B cell (primary cell): ENCODE results near the gene ATAD2B. TPM values are rescaled to one million over a fixed set of nuclear protein-coding genes. Genes with fewer than 3 reads are reported as not detected.

Experiments
- ATAC-seq: fragments of 200-7000 bp; cut with Tn5 transposase; one replicate; pipeline ENCODE4 v1.10.0; 2021; ENCODE audit warnings: low read depth, mild to moderate bottlenecking, moderate number of reproducible peaks, moderate library complexity
- CTCF ChIA-PET: fragments of 350-600 bp; sonication (Branson Sonifier 250); formaldehyde crosslinking; loops from one replicate; lab custom pipeline; 2021; ENCODE audit warnings: antibody characterized with exemption, inconsistent platforms; lab: Charles Lee
- POLR2A ChIA-PET: fragments of 350-600 bp; sonication (Branson Sonifier 250); formaldehyde crosslinking; loops from one replicate; lab custom pipeline; 2021; ENCODE audit warnings: antibody characterized with exemption; lab: Charles Lee
- DNase-seq: peaks from one replicate; pipeline ENCODE4 v3.0.0; 2013
- H2AFZ ChIP-seq: 2 replicates; pipeline ENCODE4 v1.6.1; 2012; ENCODE audit warnings: mild to moderate bottlenecking, low read depth, low read length; ENCODE audit not compliant: insufficient read depth, poor library complexity, severe bottlenecking
- H3K27ac ChIP-seq, 2 donors: 1 replicate in 1 of 2; 2 replicates in 1 of 2; pipeline ENCODE4 v1.5.1; 2012 to 2013; ENCODE audit warnings: low read length in 2 of 2, mild to moderate bottlenecking in 2 of 2, moderate library complexity in 1 of 2
- H3K27me3 ChIP-seq, 4 experiments: fragments of 200-600 bp in 1 of 4; sonication (generic) in 1 of 4; replicated peaks in 1 of 4; 1 replicate in 2 of 4; 2 replicates in 2 of 4; pipeline versions ENCODE4 v1.6.1 to v1.7.0; 2013 to 2016; ENCODE audit warnings: low read length in 3 of 4, mild to moderate bottlenecking in 2 of 4, mixed read lengths in 1 of 4, moderate library complexity in 1 of 4; ENCODE audit not compliant: insufficient read depth in 4 of 4, control insufficient read depth in 3 of 4; ENCODE audit errors: control extremely low read depth in 1 of 4
- H3K36me3 ChIP-seq, 2 experiments: replicated peaks in 1 of 2; 1 replicate in 1 of 2; 2 replicates in 1 of 2; pipeline versions ENCODE4 v1.6.1 to v1.7.1; 2013; ENCODE audit warnings: low read length in 1 of 2; ENCODE audit not compliant: insufficient read depth in 2 of 2, control insufficient read depth in 1 of 2; ENCODE audit errors: control extremely low read depth in 1 of 2, extremely low read depth in 1 of 2
- H3K4me1 ChIP-seq, 2 donors: fragments of 200-600 bp in 1 of 2; sonication (generic) in 1 of 2; 1 replicate in 1 of 2; 2 replicates in 1 of 2; pipeline versions ENCODE4 v1.5.1 to v1.6.1; 2013 to 2017; ENCODE audit warnings: low read length in 2 of 2; ENCODE audit not compliant: control insufficient read depth in 2 of 2, insufficient read depth in 2 of 2
- H3K4me2 ChIP-seq: replicated peaks from 2 replicates; pipeline ENCODE3; 2012; ENCODE audit warnings: mild to moderate bottlenecking, low read depth, low read length; ENCODE audit not compliant: poor library complexity, severe bottlenecking
- H3K4me3 ChIP-seq, 5 experiments: fragments of 200-600 bp in 1 of 5; sonication (generic) in 1 of 5; 1 replicate in 3 of 5; 2 replicates in 2 of 5; pipeline versions ENCODE4 v1.5.1 to v1.7.0; 2011 to 2016; ENCODE audit warnings: low read length in 4 of 5, mild to moderate bottlenecking in 4 of 5, low read depth in 2 of 5, control low read depth in 1 of 5, moderate library complexity in 1 of 5; ENCODE audit not compliant: insufficient read depth in 1 of 5; ENCODE audit errors: control extremely low read depth in 1 of 5, extremely low read depth in 1 of 5
- H3K79me2 ChIP-seq: fragments of 200-600 bp; sonication (generic); one replicate; pipeline ENCODE4 v1.6.0; 2016; ENCODE audit warnings: low read length; ENCODE audit not compliant: control insufficient read depth, insufficient read depth
- H3K9ac ChIP-seq: fragments of 200-600 bp; sonication (generic); 2 replicates; pipeline ENCODE4 v1.6.1; 2017; ENCODE audit warnings: mild to moderate bottlenecking, low read length, moderate library complexity
- H3K9me3 ChIP-seq, 3 donors: one replicate each; pipeline versions ENCODE4 v1.6.1 to v1.7.1; 2013; ENCODE audit warnings: low read length in 2 of 3; ENCODE audit not compliant: control insufficient read depth in 2 of 3, insufficient read depth in 1 of 3; ENCODE audit errors: control extremely low read depth in 1 of 3
- H4K20me1 ChIP-seq: 2 replicates; pipeline ENCODE4 v1.6.0; 2012; ENCODE audit warnings: mild to moderate bottlenecking, low read length; ENCODE audit not compliant: insufficient read depth, control insufficient read depth, poor library complexity, severe bottlenecking
- H3K27ac Mint-ChIP-seq: one replicate; pipeline ENCODE4 v1.8.0; 2021; ENCODE audit warnings: mixed read lengths
- H3K27me3 Mint-ChIP-seq: one replicate; pipeline ENCODE4 v1.8.0; 2021; ENCODE audit warnings: mixed read lengths
- H3K4me1 Mint-ChIP-seq: one replicate; pipeline ENCODE4 v1.8.0; 2021; ENCODE audit warnings: mixed read lengths
- H3K4me3 Mint-ChIP-seq: one replicate; pipeline ENCODE4 v1.8.0; 2021; ENCODE audit warnings: mixed read lengths
- H3K9me3 Mint-ChIP-seq: one replicate; pipeline ENCODE4 v1.8.0; 2022; ENCODE audit warnings: mixed read lengths; ENCODE audit not compliant: insufficient read depth
- EZH2 ChIP-seq: IDR thresholded peaks from 2 replicates; pipeline ENCODE4 v1.6.1; 2012; ENCODE audit warnings: borderline replicate concordance, low read depth, mild to moderate bottlenecking, moderate library complexity, low read length; ENCODE audit not compliant: insufficient read depth, poor library complexity, severe bottlenecking
- WGBS: methylation state at CpG from one replicate; pipeline ENCODE4 v1.1.5; 2013; ENCODE audit warnings: missing lambda C conversion rate; ENCODE audit not compliant: insufficient coverage; 5-methylcytosine and 5-hydroxymethylcytosine counted together
- intact Hi-C: fragments of 100-400 bp; cut with micrococcal nuclease; formaldehyde crosslinking; loops from one replicate; pipeline ENCODE4 v1.10.0; 2022
- polyA plus RNA-seq: library from polyadenylated mRNA; depleted of rRNA; stranded (reverse); fragments of >200 nt; gene quantifications from 2 replicates; pipeline ENCODE4 v1.2.3, GENCODE V29; 2012
- total RNA-seq, 2 donors: library from RNA; stranded (reverse); fragments of 120-200 nt in 1 of 2; gene quantifications; 1 replicate in 1 of 2; 2 replicates in 1 of 2; pipeline versions ENCODE4 v1.2.3 to v1.2.4, GENCODE V29; 2013 to 2022
- TF ChIP-seq, protein P1 (sequence below): fragments of 200-600 bp; IDR thresholded peaks from one replicate; pipeline ENCODE4 v1.8.0; 2022; ENCODE audit warnings: antibody characterized with exemption, mild to moderate bottlenecking

Gene ATAD2B
- total and polyA plus RNA-seq, 2 donors (not counting 1 experiment from before 2014, with no cell fraction given), result 5.1 to 90.8 TPM

DNA sequence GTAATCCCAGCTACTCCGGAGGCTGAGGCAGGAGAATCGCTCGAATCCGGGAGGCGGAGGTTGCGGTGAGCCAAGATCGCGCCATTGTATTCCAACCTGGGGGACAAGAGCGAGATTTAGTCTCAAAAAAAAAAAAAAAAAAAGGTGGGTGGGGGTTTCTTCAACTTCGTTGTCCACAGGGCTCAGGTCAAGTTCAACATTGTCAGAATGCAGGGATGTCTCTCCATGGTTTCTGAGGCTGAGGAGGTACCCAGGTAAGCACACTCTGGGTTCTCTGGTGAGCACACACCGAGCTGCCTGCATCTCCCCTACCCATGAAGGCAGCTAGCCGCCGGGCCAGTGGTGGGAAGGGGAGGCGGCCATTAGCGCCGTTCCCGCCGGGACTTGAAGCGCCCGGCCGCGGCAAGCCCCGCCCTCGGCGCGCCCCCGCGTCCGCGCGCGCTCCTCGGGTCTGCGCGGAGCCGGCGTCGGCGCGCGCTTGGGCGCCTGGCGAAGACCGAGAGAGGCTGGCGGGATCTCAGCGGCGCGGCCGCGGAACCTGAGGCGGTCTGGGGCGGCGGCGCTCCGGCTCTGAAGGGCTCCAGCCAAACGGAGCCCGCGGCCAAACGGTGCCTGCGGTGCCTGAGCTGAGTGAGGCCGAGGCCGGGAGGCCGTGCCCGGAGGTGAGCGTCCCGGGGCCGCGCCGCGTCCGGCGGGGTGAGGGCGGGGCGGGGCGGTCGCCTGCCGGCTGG lies 13.2 kb upstream of the ATAD2B start, which contains the start of gene UBXN2A:
Gene UBXN2A, plus strand, starts transcription at position 477 of the 731 bp plus-strand sequence. CDS start 17,852 bp downstream, outside the sequence.
- WGBS, result under 1% methylated on average over 74 of the region's 77 CpGs
- Mint-ChIP-seq H3K27ac (peak within 1 kb of the TSS; percentile 85), H3K27me3 (no peaks in the 10 kb centered on the region), H3K4me3 (peak within 1 kb of the TSS; percentile 91), H3K4me1 (peaks cover 21% of the 10 kb centered on the region), H3K9me3 (no peaks in the 10 kb centered on the region)
- peak within 1 kb of the TSS; percentile 84 for H3K4me2 ChIP-seq
- H3K9ac ChIP-seq, result peak within 1 kb of the TSS; percentile 80
- H4K20me1 ChIP-seq, result no peaks in the 10 kb centered on the region
- ChIA-PET POLR2A (interaction anchor here (0.5 to 5.6 kb wide), 8 partner anchors 13 to 456 kb away, joined by 3 to 47 read pairs (median 4); partner anchors contain the start of genes ATAD2B and SF3B6), CTCF (interaction anchor here (1.1 to 4.3 kb wide), 3 partner anchors 13 to 144 kb away, joined by 3 to 66 read pairs (median 6); partner anchors contain the start of gene ATAD2B)
- ATAC-seq (peak; percentile 84), DNase-seq (peak; percentile 91)
- peak within 1 kb of the TSS; percentile 65 to 91 (median 80) for H3K4me3 ChIP-seq
- no peaks in the 10 kb centered on the region for H3K27me3 ChIP-seq
- intact Hi-C loops, result loop anchor here (1.0 to 5.0 kb wide), 5 partner anchors 13 to 1939 kb away; partner anchors contain the start of genes ASXL2, ATAD2B, FKBP1B and SF3B6
- peak within 1 kb of the TSS; percentile 75 for H2AFZ ChIP-seq
- peaks cover 12 to 18% of the 10 kb centered on the region in 2 donors for H3K4me1 ChIP-seq
- H3K36me3 ChIP-seq, result no peaks in the 10 kb centered on the region
- peaks cover 39% of the 10 kb centered on the region for H3K79me2 ChIP-seq
- peak within 1 kb of the TSS; percentile 36 to 72 for H3K27ac ChIP-seq
- no peak for TF ChIP-seq EZH2
- TF ChIP-seq, protein P1, sequence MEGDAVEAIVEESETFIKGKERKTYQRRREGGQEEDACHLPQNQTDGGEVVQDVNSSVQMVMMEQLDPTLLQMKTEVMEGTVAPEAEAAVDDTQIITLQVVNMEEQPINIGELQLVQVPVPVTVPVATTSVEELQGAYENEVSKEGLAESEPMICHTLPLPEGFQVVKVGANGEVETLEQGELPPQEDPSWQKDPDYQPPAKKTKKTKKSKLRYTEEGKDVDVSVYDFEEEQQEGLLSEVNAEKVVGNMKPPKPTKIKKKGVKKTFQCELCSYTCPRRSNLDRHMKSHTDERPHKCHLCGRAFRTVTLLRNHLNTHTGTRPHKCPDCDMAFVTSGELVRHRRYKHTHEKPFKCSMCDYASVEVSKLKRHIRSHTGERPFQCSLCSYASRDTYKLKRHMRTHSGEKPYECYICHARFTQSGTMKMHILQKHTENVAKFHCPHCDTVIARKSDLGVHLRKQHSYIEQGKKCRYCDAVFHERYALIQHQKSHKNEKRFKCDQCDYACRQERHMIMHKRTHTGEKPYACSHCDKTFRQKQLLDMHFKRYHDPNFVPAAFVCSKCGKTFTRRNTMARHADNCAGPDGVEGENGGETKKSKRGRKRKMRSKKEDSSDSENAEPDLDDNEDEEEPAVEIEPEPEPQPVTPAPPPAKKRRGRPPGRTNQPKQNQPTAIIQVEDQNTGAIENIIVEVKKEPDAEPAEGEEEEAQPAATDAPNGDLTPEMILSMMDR, result no peak
- no peaks in the 10 kb centered on the region for H3K9me3 ChIP-seq

DNA sequence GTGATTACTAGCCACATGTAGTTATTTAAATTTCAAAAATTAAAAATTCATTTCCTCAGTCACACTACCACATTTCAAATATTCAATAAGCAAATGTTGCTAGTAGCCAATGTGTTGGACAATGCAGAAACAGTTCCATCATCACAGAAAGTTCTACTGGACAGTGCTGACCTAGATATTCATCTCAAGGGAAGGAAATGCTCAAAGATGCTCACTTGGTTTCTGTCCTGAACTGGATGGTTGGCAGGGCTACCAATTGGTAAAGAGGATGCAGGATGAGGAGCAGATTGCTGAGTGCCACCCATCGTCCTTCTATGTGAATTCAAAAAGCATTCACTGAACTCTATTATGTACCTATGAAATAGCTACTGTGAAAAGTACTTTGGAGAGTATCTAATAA lies 7.3 kb upstream of the ATAD2B start:
- H3K9me3 Mint-ChIP-seq, result no peaks in the 10 kb centered on the region
- DNase-seq, result no peak
- POLR2A ChIA-PET, result interaction anchor here (0.8 kb wide), 1 partner anchor 8 kb away, joined by 4 read pairs; the partner anchor contains the start of gene ATAD2B

More for the DNA sequence above, 7.3 kb upstream of the ATAD2B start:
- Histone ChIP-seq H3K4me1 (peaks cover 2 to 4% of the 10 kb centered on the region in 2 donors), H3K27ac (no peak overlapping the region), H3K4me3 (no peak overlapping the region), H3K36me3 (no peaks in the 10 kb centered on the region), H3K4me2 (no peak overlapping the region), H3K27me3 (no peaks in the 10 kb centered on the region), H3K9ac (no peak overlapping the region), H4K20me1 (no peaks in the 10 kb centered on the region), H3K9me3 (no peaks in the 10 kb centered on the region), H2AFZ (no peak overlapping the region), H3K79me2 (no peaks in the 10 kb centered on the region)
- no peak for ATAC-seq
- no peak overlapping the region for H3K27ac Mint-ChIP-seq
- H3K4me3 Mint-ChIP-seq, result no peak overlapping the region
- no peak for TF ChIP-seq EZH2
- TF ChIP-seq, protein P1, result no peak
- WGBS, result no CpG with 5 or more reads among the region's 1 CpG
- H3K4me1 Mint-ChIP-seq, result peaks cover 7% of the 10 kb centered on the region
- CTCF ChIA-PET, result no interaction called here
- no peaks in the 10 kb centered on the region for H3K27me3 Mint-ChIP-seq
- intact Hi-C loops, result no loop called here
